Heart left ventricle (tissue), 13 donors: ENCODE results near the gene MTUS2.

Source experiments
- POLR2A ChIP-seq, 2 donors: fragments of 450-650 bp; IDR thresholded peaks; one replicate each; pipeline ENCODE4 v1.6.1; 2017; ENCODE audit warnings: antibody characterized with exemption in 2 of 2, mild to moderate bottlenecking in 2 of 2, moderate library complexity in 2 of 2
- TF ChIP-seq, protein P1 (sequence below), 12 donors: fragments of 200-600 bp; sonication (generic) in 4 of 12; IDR thresholded peaks; one replicate each; pipeline versions ENCODE4 v1.5.0 to v1.8.0; 2018 to 2022; ENCODE audit warnings: antibody characterized with exemption in 12 of 12, mild to moderate bottlenecking in 5 of 12
- donor health status: ischemic (EF 13 %, LVEDD 7.1; RV severe dilation, severe dysfunction).
- donor health status: DM: no; HTN: yes; CAD: no.
- donor health status: DM: no; HTN: no; CAD: no.
- donor health status: ischemic (EF 25% LVEDD 6.9; RV normal size, moderate dysfunction).
- donor health status: ischemic (EF 25% LVEDD 5.7; RV mildly dilated, moderate dysfunction).
- donor health status: ischemic (EF 35%, LVEDD 5.7; RV mildly dilated, moderate dysfunction).
- donor health status: nonischemic (EF 11% LVEDD 7.7; RV severe dilation, severe dysfunction).
- donor health status: DM: yes; HTN: yes; CAD: no.
- donor health status: PGD.
- donor health status: ischemic (EF 29% LVEDD 5.4; RV normal size, mild dysfunction).
- donor health status: nonischemic (EF 23%, LVEDD 6.1; RV moderate dilation, normal function).

DNA sequence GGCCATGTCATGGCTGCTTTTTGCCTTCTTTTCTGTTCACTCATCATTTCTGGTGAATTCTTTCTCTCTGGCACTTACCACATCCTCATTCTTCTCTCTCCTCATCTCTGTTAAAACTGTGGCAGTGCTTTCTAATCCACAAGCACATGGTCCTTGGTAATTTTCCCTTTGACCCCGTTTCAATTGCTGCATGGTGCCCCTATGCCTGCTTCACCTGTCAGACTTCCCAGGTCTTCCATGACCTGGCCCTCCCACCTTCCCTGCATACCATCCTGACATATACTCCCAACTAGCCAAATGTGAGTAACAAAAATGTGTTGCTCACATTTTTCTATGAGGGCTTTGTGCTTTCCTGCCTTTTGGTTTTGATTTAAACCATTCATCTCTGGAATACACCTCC, 286.5 kb downstream of the MTUS2 start:
- TF ChIP-seq, protein P1, sequence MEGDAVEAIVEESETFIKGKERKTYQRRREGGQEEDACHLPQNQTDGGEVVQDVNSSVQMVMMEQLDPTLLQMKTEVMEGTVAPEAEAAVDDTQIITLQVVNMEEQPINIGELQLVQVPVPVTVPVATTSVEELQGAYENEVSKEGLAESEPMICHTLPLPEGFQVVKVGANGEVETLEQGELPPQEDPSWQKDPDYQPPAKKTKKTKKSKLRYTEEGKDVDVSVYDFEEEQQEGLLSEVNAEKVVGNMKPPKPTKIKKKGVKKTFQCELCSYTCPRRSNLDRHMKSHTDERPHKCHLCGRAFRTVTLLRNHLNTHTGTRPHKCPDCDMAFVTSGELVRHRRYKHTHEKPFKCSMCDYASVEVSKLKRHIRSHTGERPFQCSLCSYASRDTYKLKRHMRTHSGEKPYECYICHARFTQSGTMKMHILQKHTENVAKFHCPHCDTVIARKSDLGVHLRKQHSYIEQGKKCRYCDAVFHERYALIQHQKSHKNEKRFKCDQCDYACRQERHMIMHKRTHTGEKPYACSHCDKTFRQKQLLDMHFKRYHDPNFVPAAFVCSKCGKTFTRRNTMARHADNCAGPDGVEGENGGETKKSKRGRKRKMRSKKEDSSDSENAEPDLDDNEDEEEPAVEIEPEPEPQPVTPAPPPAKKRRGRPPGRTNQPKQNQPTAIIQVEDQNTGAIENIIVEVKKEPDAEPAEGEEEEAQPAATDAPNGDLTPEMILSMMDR (IDR thresholded peaks at IDR 0.05), result no peak
- no peak for TF ChIP-seq POLR2A (IDR thresholded peaks at IDR 0.05)
